ENCODE data around the gene HOMER1. TPM values are rescaled to one million over a fixed set of nuclear protein-coding genes. Genes with fewer than 3 reads are reported as not detected.

HOMER1 gene
- total RNA-seq (10 to 100 TPM; 33.8 to 47.9 TPM), polyA plus RNA-seq (ENCODE audit: insufficient read length in 2 of 2) (10 to 100 TPM; 13.6 to 20.4 TPM)
- long read RNA-seq, donor 1, full-length matches to known transcripts, result 7 of 13 reads
- long read RNA-seq, donor 1, partial matches to known transcripts, result 6 of 13 reads
- long read RNA-seq, donor 1, other reads (novel, unspliced or antisense), result 0 of 13 reads
- long read RNA-seq, donor 2, full-length matches to known transcripts, result 1 of 1 reads
- long read RNA-seq, donor 2, partial matches to known transcripts, result 0 of 1 reads
- long read RNA-seq, donor 2, other reads (novel, unspliced or antisense), result 0 of 1 reads
- long read RNA-seq, donor 3, full-length matches to known transcripts, result 4 of 4 reads
- long read RNA-seq, donor 3, partial matches to known transcripts, result 0 of 4 reads
- long read RNA-seq, donor 3, other reads (novel, unspliced or antisense), result 0 of 4 reads
- long read RNA-seq, donor 4, full-length matches to known transcripts, result 2 of 2 reads
- long read RNA-seq, donor 4, partial matches to known transcripts, result 0 of 2 reads
- long read RNA-seq, donor 4, other reads (novel, unspliced or antisense), result 0 of 2 reads

GRCh38 chr5:79513704-79514390 is at the start of gene HOMER1:
Gene HOMER1 (minus strand): TSS chr5:79514134. CDS start chr5:79512774, 1,360 bp downstream.
- DNase-seq (ENCODE audit: low read depth in 4 of 6, low spot score in 6 of 6), result peak; percentile 56 to 95 (median 76)
- peaks cover 21% of the 10 kb centered on the region for H3K4me1 ChIP-seq (ENCODE audit: control insufficient read depth, insufficient read depth, low read length)
- WGBS (ENCODE audit: insufficient coverage), result under 1% methylated on average over 85 of the region's 85 CpGs
- peak within 1 kb of the TSS; percentile 96 for H3K27ac ChIP-seq (ENCODE audit: low read depth, low read length)
- H3K27me3 ChIP-seq (ENCODE audit: control insufficient read depth, insufficient read depth, low read length), result peaks cover 7% of the 10 kb centered on the region
- no peaks in the 10 kb centered on the region for H3K9me3 ChIP-seq (ENCODE audit: control insufficient read depth, insufficient read depth, low read length)
- peak within 1 kb of the TSS; percentile 91 for H3K4me3 ChIP-seq (ENCODE audit: low read depth, low read length)
- no peaks in the 10 kb centered on the region for H3K36me3 ChIP-seq (ENCODE audit: control insufficient read depth, insufficient read depth, low read length)

- no peaks in the 10 kb centered on the region for H3K9me3 ChIP-seq (ENCODE audit: control insufficient read depth, insufficient read depth, low read length)
- H3K27ac ChIP-seq (ENCODE audit: low read depth, low read length), result no peak overlapping the region
- WGBS (ENCODE audit: insufficient coverage), result no CpG with 5 or more reads among the region's 4 CpGs
- no peaks in the 10 kb centered on the region for H3K36me3 ChIP-seq (ENCODE audit: control insufficient read depth, insufficient read depth, low read length)
- no peaks in the 10 kb centered on the region for H3K27me3 ChIP-seq (ENCODE audit: control insufficient read depth, insufficient read depth, low read length)
- no peaks in the 10 kb centered on the region for H3K4me1 ChIP-seq (ENCODE audit: control insufficient read depth, insufficient read depth, low read length)
- H3K4me3 ChIP-seq (ENCODE audit: low read depth, low read length), result no peak overlapping the region
- no peak for DNase-seq (ENCODE audit: low read depth in 4 of 6, low spot score in 6 of 6)
Observed at GRCh38 chr5:79563247-79563590, 49.3 kb upstream of the HOMER1 start.

GRCh38 chr5:79562351-79563246 is 48.7 kb upstream of the HOMER1 start:
- Histone ChIP-seq H3K27ac (ENCODE audit: low read depth, low read length) (no peak overlapping the region), H3K4me3 (ENCODE audit: low read depth, low read length) (no peak overlapping the region), H3K4me1 (ENCODE audit: control insufficient read depth, insufficient read depth, low read length) (no peaks in the 10 kb centered on the region), H3K36me3 (ENCODE audit: control insufficient read depth, insufficient read depth, low read length) (no peaks in the 10 kb centered on the region), H3K9me3 (ENCODE audit: control insufficient read depth, insufficient read depth, low read length) (no peaks in the 10 kb centered on the region), H3K27me3 (ENCODE audit: control insufficient read depth, insufficient read depth, low read length) (no peaks in the 10 kb centered on the region)
- WGBS (ENCODE audit: insufficient coverage), result no CpG with 5 or more reads among the region's 3 CpGs
- no peak for DNase-seq (ENCODE audit: low read depth in 4 of 6, low spot score in 6 of 6)

- WGBS (ENCODE audit: insufficient coverage), result no CpG with 5 or more reads among the region's 3 CpGs
- no peaks in the 10 kb centered on the region for H3K36me3 ChIP-seq (ENCODE audit: control insufficient read depth, insufficient read depth, low read length)
- no peak for DNase-seq (ENCODE audit: low read depth in 4 of 6, low spot score in 6 of 6)
- H3K27me3 ChIP-seq (ENCODE audit: control insufficient read depth, insufficient read depth, low read length), result no peaks in the 10 kb centered on the region
- no peak overlapping the region for H3K27ac ChIP-seq (ENCODE audit: low read depth, low read length)
- no peaks in the 10 kb centered on the region for H3K9me3 ChIP-seq (ENCODE audit: control insufficient read depth, insufficient read depth, low read length)
- H3K4me1 ChIP-seq (ENCODE audit: control insufficient read depth, insufficient read depth, low read length), result no peaks in the 10 kb centered on the region
- H3K4me3 ChIP-seq (ENCODE audit: low read depth, low read length), result no peak overlapping the region
Observed at GRCh38 chr5:79561525-79561893, 47.6 kb upstream of the HOMER1 start.

- H3K27me3 ChIP-seq (ENCODE audit: control insufficient read depth, insufficient read depth, low read length), result no peaks in the 10 kb centered on the region
- no peak overlapping the region for H3K4me3 ChIP-seq (ENCODE audit: low read depth, low read length)
- no peaks in the 10 kb centered on the region for H3K4me1 ChIP-seq (ENCODE audit: control insufficient read depth, insufficient read depth, low read length)
- no peaks in the 10 kb centered on the region for H3K36me3 ChIP-seq (ENCODE audit: control insufficient read depth, insufficient read depth, low read length)
- no peak overlapping the region for H3K27ac ChIP-seq (ENCODE audit: low read depth, low read length)
- DNase-seq (ENCODE audit: low read depth in 4 of 6, low spot score in 6 of 6), result no peak
- WGBS (ENCODE audit: insufficient coverage), result 100% methylated on average over 1 of the region's 4 CpGs
- H3K9me3 ChIP-seq (ENCODE audit: control insufficient read depth, insufficient read depth, low read length), result no peaks in the 10 kb centered on the region
Observed at GRCh38 chr5:79560771-79561524, 47.0 kb upstream of the HOMER1 start.

- Histone ChIP-seq H3K27me3 (ENCODE audit: control insufficient read depth, insufficient read depth, low read length) (no peaks in the 10 kb centered on the region), H3K9me3 (ENCODE audit: control insufficient read depth, insufficient read depth, low read length) (no peaks in the 10 kb centered on the region), H3K27ac (ENCODE audit: low read depth, low read length) (no peak overlapping the region), H3K4me1 (ENCODE audit: control insufficient read depth, insufficient read depth, low read length) (no peaks in the 10 kb centered on the region), H3K36me3 (ENCODE audit: control insufficient read depth, insufficient read depth, low read length) (no peaks in the 10 kb centered on the region), H3K4me3 (ENCODE audit: low read depth, low read length) (no peak overlapping the region)
- DNase-seq (ENCODE audit: low read depth in 4 of 6, low spot score in 6 of 6), result no peak
- WGBS (ENCODE audit: insufficient coverage), result no CpG with 5 or more reads among the region's 3 CpGs
Observed at GRCh38 chr5:79555418-79555817, 41.5 kb upstream of the HOMER1 start.

- peak in 1 of 6 donors; percentile 18 for DNase-seq (ENCODE audit: low read depth in 4 of 6, low spot score in 6 of 6)
- no peaks in the 10 kb centered on the region for H3K9me3 ChIP-seq (ENCODE audit: control insufficient read depth, insufficient read depth, low read length)
- H3K4me1 ChIP-seq (ENCODE audit: control insufficient read depth, insufficient read depth, low read length), result no peaks in the 10 kb centered on the region
- H3K36me3 ChIP-seq (ENCODE audit: control insufficient read depth, insufficient read depth, low read length), result no peaks in the 10 kb centered on the region
- H3K27me3 ChIP-seq (ENCODE audit: control insufficient read depth, insufficient read depth, low read length), result no peaks in the 10 kb centered on the region
- WGBS (ENCODE audit: insufficient coverage), result 53% methylated on average over 3 of the region's 4 CpGs
- no peak overlapping the region for H3K4me3 ChIP-seq (ENCODE audit: low read depth, low read length)
- no peak overlapping the region for H3K27ac ChIP-seq (ENCODE audit: low read depth, low read length)
Observed at GRCh38 chr5:79552984-79553383, 39.0 kb upstream of the HOMER1 start.

GRCh38 chr5:79547982-79548381 is 34.0 kb upstream of the HOMER1 start:
- H3K9me3 ChIP-seq (ENCODE audit: control insufficient read depth, insufficient read depth, low read length), result no peaks in the 10 kb centered on the region
- no peaks in the 10 kb centered on the region for H3K27me3 ChIP-seq (ENCODE audit: control insufficient read depth, insufficient read depth, low read length)
- H3K36me3 ChIP-seq (ENCODE audit: control insufficient read depth, insufficient read depth, low read length), result no peaks in the 10 kb centered on the region
- no peak overlapping the region for H3K4me3 ChIP-seq (ENCODE audit: low read depth, low read length)
- H3K27ac ChIP-seq (ENCODE audit: low read depth, low read length), result no peak overlapping the region
- DNase-seq (ENCODE audit: low read depth in 4 of 6, low spot score in 6 of 6), result no peak
- WGBS (ENCODE audit: insufficient coverage), result no CpG with 5 or more reads among the region's 1 CpG
- no peaks in the 10 kb centered on the region for H3K4me1 ChIP-seq (ENCODE audit: control insufficient read depth, insufficient read depth, low read length)

- Histone ChIP-seq H3K27me3 (ENCODE audit: control insufficient read depth, insufficient read depth, low read length) (no peaks in the 10 kb centered on the region), H3K9me3 (ENCODE audit: control insufficient read depth, insufficient read depth, low read length) (no peaks in the 10 kb centered on the region), H3K4me1 (ENCODE audit: control insufficient read depth, insufficient read depth, low read length) (no peaks in the 10 kb centered on the region), H3K4me3 (ENCODE audit: low read depth, low read length) (no peak overlapping the region), H3K36me3 (ENCODE audit: control insufficient read depth, insufficient read depth, low read length) (no peaks in the 10 kb centered on the region), H3K27ac (ENCODE audit: low read depth, low read length) (no peak overlapping the region)
- 90% methylated on average over 3 of the region's 3 CpGs for WGBS (ENCODE audit: insufficient coverage)
- DNase-seq (ENCODE audit: low read depth in 4 of 6, low spot score in 6 of 6), result no peak
Observed at GRCh38 chr5:79547429-79547822, 33.5 kb upstream of the HOMER1 start.
